WTC11 (cell line): ENCODE results near the gene C11orf58. TPM values are rescaled to one million over a fixed set of nuclear protein-coding genes. Genes with fewer than 3 reads are reported as not detected.

Experiments used
- ATAC-seq: fragments of 200-7000 bp; cut with Tn5 transposase; 2 replicates; pipeline ENCODE4 v1.10.0; 2021; ENCODE audit warnings: mild to moderate bottlenecking, moderate library complexity
- CTCF ChIA-PET: fragments of 300-600 bp; sonication (Branson Sonifier 250); formaldehyde crosslinking; loops from one replicate; lab custom pipeline; 2021; ENCODE audit warnings: antibody characterized with exemption; lab: Charles Lee
- POLR2A ChIA-PET: fragments of 350-600 bp; sonication (Branson Sonifier 250); formaldehyde crosslinking; loops from one replicate; lab custom pipeline; 2021; ENCODE audit warnings: antibody characterized with exemption; lab: Charles Lee
- DNase-seq: peaks from one replicate; pipeline ENCODE4 v3.0.0; 2021; ENCODE audit warnings: low spot score
- H3K27ac Mint-ChIP-seq: 2 replicates; pipeline ENCODE4 v1.8.0; 2021; ENCODE audit warnings: mixed read lengths
- H3K27me3 Mint-ChIP-seq: 2 replicates; pipeline ENCODE4 v1.8.0; 2021; ENCODE audit warnings: low read depth, mild to moderate bottlenecking, moderate library complexity, mixed read lengths
- H3K36me3 Mint-ChIP-seq: 2 replicates; pipeline ENCODE4 v1.8.0; 2021; ENCODE audit warnings: mixed read lengths
- H3K4me1 Mint-ChIP-seq: 2 replicates; pipeline ENCODE4 v1.8.0; 2022; ENCODE audit warnings: mixed read lengths
- H3K4me3 Mint-ChIP-seq: 2 replicates; pipeline ENCODE4 v1.8.0; 2021; ENCODE audit warnings: mild to moderate bottlenecking, moderate library complexity, mixed read lengths
- H3K9me3 Mint-ChIP-seq: 2 replicates; pipeline ENCODE4 v1.8.0; 2021; ENCODE audit warnings: mixed read lengths
- ARID4B ChIP-seq: sonication (generic); formaldehyde crosslinking; IDR thresholded peaks from 2 replicates; pipeline ENCODE4 v1.8.0; 2023; ENCODE audit warnings: missing genetic modification reagents, mild to moderate bottlenecking, borderline replicate concordance
- ATF6 ChIP-seq: sonication (generic); formaldehyde crosslinking; IDR thresholded peaks from 2 replicates; pipeline ENCODE4 v1.8.1; 2023; ENCODE audit warnings: mild to moderate bottlenecking, missing genetic modification reagents
- ERG ChIP-seq: fragments of 250-450 bp; sonication (Bioruptor Pico); IDR thresholded peaks from 2 replicates; pipeline ENCODE4 v1.8.0; 2021; ENCODE audit warnings: mild to moderate bottlenecking
- GABPB1 ChIP-seq: sonication (generic); formaldehyde crosslinking; IDR thresholded peaks from 2 replicates; pipeline ENCODE4 v1.8.1; 2023; ENCODE audit warnings: mild to moderate bottlenecking, missing genetic modification reagents
- GRHL2 ChIP-seq: fragments of 250-450 bp; sonication (Bioruptor Pico); IDR thresholded peaks from 2 replicates; pipeline ENCODE4 v1.8.0; 2022; ENCODE audit warnings: mild to moderate bottlenecking, moderate library complexity; ENCODE audit not compliant: insufficient replicate concordance, severe bottlenecking
- JUN ChIP-seq: sonication (generic); formaldehyde crosslinking; IDR thresholded peaks from 2 replicates; pipeline ENCODE4 v1.8.0; 2023; ENCODE audit warnings: mild to moderate bottlenecking, missing genetic modification reagents
- NFYB ChIP-seq: sonication (generic); formaldehyde crosslinking; conservative IDR thresholded peaks from 2 replicates; pipeline ENCODE4 v1.8.0; 2022; ENCODE audit warnings: low read depth, missing genetic modification reagents
- NR2C2 ChIP-seq: sonication (generic); formaldehyde crosslinking; IDR thresholded peaks from 2 replicates; pipeline ENCODE4 v1.8.0; 2022; ENCODE audit warnings: mild to moderate bottlenecking, missing genetic modification reagents
- PREB ChIP-seq: sonication (generic); formaldehyde crosslinking; IDR thresholded peaks from 2 replicates; pipeline ENCODE4 v1.8.1; 2022; ENCODE audit warnings: mild to moderate bottlenecking, missing genetic modification reagents, moderate library complexity, borderline replicate concordance
- RORB ChIP-seq: fragments of 250-450 bp; sonication (Bioruptor Pico); IDR thresholded peaks from 2 replicates; pipeline ENCODE4 v1.9.0; 2021; ENCODE audit warnings: mild to moderate bottlenecking
- TEAD1 ChIP-seq: sonication (generic); formaldehyde crosslinking; IDR thresholded peaks from 2 replicates; pipeline ENCODE4 v1.8.0; 2022; ENCODE audit warnings: mild to moderate bottlenecking, missing genetic modification reagents
- ZNF396 ChIP-seq: fragments of 250-450 bp; sonication (Bioruptor Pico); IDR thresholded peaks from 2 replicates; pipeline ENCODE4 v1.8.0; 2021; ENCODE audit warnings: mild to moderate bottlenecking, moderate library complexity, borderline replicate concordance
- ZNF532 ChIP-seq: fragments of 250-450 bp; sonication (Bioruptor Pico); IDR thresholded peaks from 2 replicates; pipeline ENCODE4 v1.9.0; 2021; ENCODE audit warnings: mild to moderate bottlenecking, borderline replicate concordance
- total RNA-seq: library from RNA; stranded (reverse); gene quantifications from 3 replicates; pipeline ENCODE4 v1.2.3, GENCODE V29; 2021
- TF ChIP-seq, protein P1 (sequence below): sonication (generic); formaldehyde crosslinking; IDR thresholded peaks from 2 replicates; pipeline ENCODE4 v1.8.1; 2022; ENCODE audit warnings: low read depth, missing genetic modification reagents, borderline replicate concordance

Gene C11orf58
- total RNA-seq, 1 experiment from 2014 or later = 141 TPM

- Mint-ChIP-seq H3K4me1 (peaks cover 22% of the 10 kb centered on the region), H3K4me3 (no peak overlapping the region), H3K27ac (no peak overlapping the region), H3K27me3 (no peaks in the 10 kb centered on the region), H3K36me3 (no peaks in the 10 kb centered on the region), H3K9me3 (no peaks in the 10 kb centered on the region)
- TF ChIP-seq, protein P1, sequence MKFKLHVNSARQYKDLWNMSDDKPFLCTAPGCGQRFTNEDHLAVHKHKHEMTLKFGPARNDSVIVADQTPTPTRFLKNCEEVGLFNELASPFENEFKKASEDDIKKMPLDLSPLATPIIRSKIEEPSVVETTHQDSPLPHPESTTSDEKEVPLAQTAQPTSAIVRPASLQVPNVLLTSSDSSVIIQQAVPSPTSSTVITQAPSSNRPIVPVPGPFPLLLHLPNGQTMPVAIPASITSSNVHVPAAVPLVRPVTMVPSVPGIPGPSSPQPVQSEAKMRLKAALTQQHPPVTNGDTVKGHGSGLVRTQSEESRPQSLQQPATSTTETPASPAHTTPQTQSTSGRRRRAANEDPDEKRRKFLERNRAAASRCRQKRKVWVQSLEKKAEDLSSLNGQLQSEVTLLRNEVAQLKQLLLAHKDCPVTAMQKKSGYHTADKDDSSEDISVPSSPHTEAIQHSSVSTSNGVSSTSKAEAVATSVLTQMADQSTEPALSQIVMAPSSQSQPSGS (CRISPR knock-in tag) = no peak
- TF ChIP-seq ATF6 (CRISPR knock-in tag) = no peak
- no peak for TF ChIP-seq JUN
- no peak for DNase-seq
- ATAC-seq = no peak
- ChIA-PET CTCF (interaction anchor here (0.6 to 1.1 kb wide), 2 partner anchors 130 to 280 kb away, joined by 3 to 4 read pairs; no protein-coding TSS in a partner anchor), POLR2A (interaction anchor here (1.1 kb wide), 1 partner anchor 16 kb away, joined by 3 read pairs; no protein-coding TSS in a partner anchor)
Measured at GRCh38 chr11:16783321-16783801, 44.9 kb downstream of the C11orf58 start.

DNA sequence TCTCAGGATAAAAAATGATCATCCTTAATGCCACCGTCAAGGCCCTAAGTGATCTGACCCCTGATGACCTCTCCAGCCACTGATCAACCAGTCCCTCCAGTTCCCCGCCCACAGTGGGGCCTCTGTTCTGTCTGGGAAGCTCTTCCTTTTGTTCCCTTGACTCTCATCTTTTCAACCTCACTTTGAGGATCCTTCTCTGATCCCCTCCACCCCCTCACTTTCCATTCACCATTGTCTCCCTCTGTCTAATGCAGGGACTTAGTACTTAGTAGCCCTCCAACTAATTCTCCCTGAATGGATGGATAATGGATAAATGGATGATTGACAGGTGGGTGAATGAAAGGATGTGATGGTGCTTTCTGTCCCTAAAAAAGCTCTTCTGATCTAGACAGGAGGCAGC is 45.6 kb downstream of the C11orf58 start:
- Mint-ChIP-seq H3K4me3 (no peak overlapping the region), H3K9me3 (no peaks in the 10 kb centered on the region), H3K4me1 (peaks cover 17% of the 10 kb centered on the region), H3K36me3 (no peaks in the 10 kb centered on the region), H3K27me3 (no peaks in the 10 kb centered on the region), H3K27ac (no peak overlapping the region)
- POLR2A ChIA-PET = no interaction called here
- TF ChIP-seq TEAD1 (CRISPR knock-in tag) = no peak
- TF ChIP-seq GRHL2 (CRISPR knock-in tag) = no peak
- TF ChIP-seq ZNF396 (CRISPR knock-in tag) = no peak
- no peak for TF ChIP-seq RORB
- TF ChIP-seq PREB (CRISPR knock-in tag) = no peak
- no peak for TF ChIP-seq NFYB (CRISPR knock-in tag)
- TF ChIP-seq, protein P1 (CRISPR knock-in tag) = no peak
- no peak for TF ChIP-seq NR2C2 (CRISPR knock-in tag)
- no peak for TF ChIP-seq ERG (CRISPR knock-in tag)
- TF ChIP-seq ZNF532 (CRISPR knock-in tag) = no peak
- TF ChIP-seq GABPB1 (CRISPR knock-in tag) = no peak
- TF ChIP-seq ATF6 (CRISPR knock-in tag) = no peak
- no peak for TF ChIP-seq ARID4B
- no peak for DNase-seq
- ATAC-seq = no peak
- CTCF ChIA-PET = interaction anchor here (0.5 kb wide), 1 partner anchor 441 kb away, joined by 3 read pairs; no protein-coding TSS in a partner anchor
